Measurements from ENCODE around the gene LPIN1.

LPIN1 gene

GRCh38 chr2:11748861-11749645 is 2.6 kb downstream of the LPIN1 start:
- no peak for TF ChIP-seq CTCF (IDR thresholded peaks at IDR 0.05)

GRCh38 chr2:11749646-11750349 is 3.4 kb downstream of the LPIN1 start:
- no peak for TF ChIP-seq CTCF (IDR thresholded peaks at IDR 0.05)

GRCh38 chr2:11750422-11750821 is 4.0 kb downstream of the LPIN1 start:
- TF ChIP-seq CTCF (IDR thresholded peaks at IDR 0.05) = no peak

- no peak for TF ChIP-seq CTCF (IDR thresholded peaks at IDR 0.05)
These were observed 4.5 kb downstream of the LPIN1 start for GRCh38 chr2:11750917-11751316.

- no peak for TF ChIP-seq CTCF (IDR thresholded peaks at IDR 0.05)
These were observed 6.5 kb downstream of the LPIN1 start for GRCh38 chr2:11752906-11753305.

- TF ChIP-seq CTCF (IDR thresholded peaks at IDR 0.05) = no peak
These were observed 7.0 kb downstream of the LPIN1 start for GRCh38 chr2:11753452-11753885.

- TF ChIP-seq CTCF (IDR thresholded peaks at IDR 0.05) = no peak
These were observed 7.7 kb downstream of the LPIN1 start for GRCh38 chr2:11753886-11754699.
